Nephron (organoid): ENCODE data around the gene OTUD6A.

Experiments used
- H3K27ac Mint-ChIP-seq, 3 experiments: 2 replicates each; pipeline ENCODE4 v1.8.0; 2020; ENCODE audit warnings: mixed read lengths in 3 of 3, mild to moderate bottlenecking in 2 of 3, moderate library complexity in 1 of 3
- H3K27me3 Mint-ChIP-seq: 2 replicates; pipeline ENCODE4 v1.8.0; 2021; ENCODE audit warnings: low read depth, mild to moderate bottlenecking, moderate library complexity, mixed read lengths
- H3K36me3 Mint-ChIP-seq: 2 replicates; pipeline ENCODE4 v1.8.0; 2020; ENCODE audit warnings: low read depth, mixed read lengths
- H3K4me1 Mint-ChIP-seq: 2 replicates; pipeline ENCODE4 v1.8.0; 2020; ENCODE audit warnings: mixed read lengths
- H3K4me3 Mint-ChIP-seq, 3 experiments: 2 replicates each; pipeline ENCODE4 v1.8.0; 2020; ENCODE audit warnings: mild to moderate bottlenecking in 3 of 3, mixed read lengths in 3 of 3, moderate library complexity in 2 of 3
- H3K9me3 Mint-ChIP-seq: 2 replicates; pipeline ENCODE4 v1.8.0; 2020; ENCODE audit warnings: mixed read lengths
- CTCF ChIP-seq, 3 experiments: fragments of 200-600 bp; sonication (generic); IDR thresholded peaks; one replicate each; pipeline ENCODE4 v1.5.0; 2021; ENCODE audit warnings: antibody characterized with exemption in 3 of 3; ENCODE audit not compliant: unreplicated experiment in 3 of 3

Gene OTUD6A, protein sequence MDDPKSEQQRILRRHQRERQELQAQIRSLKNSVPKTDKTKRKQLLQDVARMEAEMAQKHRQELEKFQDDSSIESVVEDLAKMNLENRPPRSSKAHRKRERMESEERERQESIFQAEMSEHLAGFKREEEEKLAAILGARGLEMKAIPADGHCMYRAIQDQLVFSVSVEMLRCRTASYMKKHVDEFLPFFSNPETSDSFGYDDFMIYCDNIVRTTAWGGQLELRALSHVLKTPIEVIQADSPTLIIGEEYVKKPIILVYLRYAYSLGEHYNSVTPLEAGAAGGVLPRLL

DNA sequence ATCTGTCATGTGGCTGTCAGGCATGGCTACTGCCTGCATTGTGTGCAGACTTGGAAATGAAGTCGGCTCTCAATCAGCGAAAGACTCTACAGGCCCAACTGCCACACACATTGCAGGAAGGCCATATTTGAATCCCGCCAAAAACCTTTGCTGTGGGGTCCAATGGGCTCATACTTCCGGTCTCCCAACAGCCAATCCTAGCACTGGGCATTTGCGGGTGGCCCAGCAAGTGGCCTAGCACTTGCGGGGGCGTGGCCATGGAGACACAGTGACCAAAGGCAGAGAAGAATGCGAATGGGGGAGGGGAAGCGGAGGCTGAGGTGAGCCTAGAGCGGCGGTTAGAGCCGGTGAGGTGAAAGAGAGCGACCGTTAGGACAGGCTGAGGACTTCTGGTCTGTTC lies at the start of gene OTUD6A:
Gene OTUD6A, plus strand, starts transcription at position 382 of the 400 bp plus-strand sequence. CDS start 68 bp downstream, outside the sequence.
- Mint-ChIP-seq H3K4me3 (no peak within 1 kb of the TSS), H3K36me3 (no peaks in the 10 kb centered on the region), H3K4me1 (no peaks in the 10 kb centered on the region), H3K9me3 (peaks cover 10% of the 10 kb centered on the region), H3K27me3 (peaks cover under 1% of the 10 kb centered on the region), H3K27ac (no peak within 1 kb of the TSS)
- TF ChIP-seq CTCF (IDR thresholded peaks at IDR 0.05; ENCODE audit: unreplicated experiment in 3 of 3): no peak

DNA sequence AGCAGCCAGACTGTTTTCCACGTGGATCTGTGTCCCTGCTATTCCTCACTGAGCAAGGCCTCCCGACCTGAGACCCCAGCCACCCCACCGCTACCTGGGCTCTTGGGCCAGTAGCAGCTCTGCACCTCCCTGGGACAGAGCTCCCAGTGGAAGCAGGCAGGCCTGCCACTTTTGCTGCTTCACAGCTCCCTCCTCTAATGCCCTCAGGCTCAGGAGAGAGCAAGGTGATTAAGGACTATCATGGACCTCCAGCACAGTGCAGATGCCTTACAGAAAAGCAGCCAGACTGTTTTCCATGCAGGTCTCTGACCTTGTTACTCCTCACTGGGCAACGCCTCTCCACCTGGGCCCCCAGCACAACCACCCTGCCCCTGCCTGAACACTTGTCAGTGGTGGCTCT lies 49.5 kb upstream of the OTUD6A start:
- H3K9me3 Mint-ChIP-seq: peaks cover 18% of the 10 kb centered on the region
- peaks cover 6% of the 10 kb centered on the region for H3K4me1 Mint-ChIP-seq
- H3K36me3 Mint-ChIP-seq: no peaks in the 10 kb centered on the region
- H3K4me3 Mint-ChIP-seq: no peak overlapping the region
- no peak for TF ChIP-seq CTCF (IDR thresholded peaks at IDR 0.05; ENCODE audit: unreplicated experiment in 3 of 3)
- no peak overlapping the region for H3K27ac Mint-ChIP-seq
- H3K27me3 Mint-ChIP-seq: peaks cover 3% of the 10 kb centered on the region

DNA sequence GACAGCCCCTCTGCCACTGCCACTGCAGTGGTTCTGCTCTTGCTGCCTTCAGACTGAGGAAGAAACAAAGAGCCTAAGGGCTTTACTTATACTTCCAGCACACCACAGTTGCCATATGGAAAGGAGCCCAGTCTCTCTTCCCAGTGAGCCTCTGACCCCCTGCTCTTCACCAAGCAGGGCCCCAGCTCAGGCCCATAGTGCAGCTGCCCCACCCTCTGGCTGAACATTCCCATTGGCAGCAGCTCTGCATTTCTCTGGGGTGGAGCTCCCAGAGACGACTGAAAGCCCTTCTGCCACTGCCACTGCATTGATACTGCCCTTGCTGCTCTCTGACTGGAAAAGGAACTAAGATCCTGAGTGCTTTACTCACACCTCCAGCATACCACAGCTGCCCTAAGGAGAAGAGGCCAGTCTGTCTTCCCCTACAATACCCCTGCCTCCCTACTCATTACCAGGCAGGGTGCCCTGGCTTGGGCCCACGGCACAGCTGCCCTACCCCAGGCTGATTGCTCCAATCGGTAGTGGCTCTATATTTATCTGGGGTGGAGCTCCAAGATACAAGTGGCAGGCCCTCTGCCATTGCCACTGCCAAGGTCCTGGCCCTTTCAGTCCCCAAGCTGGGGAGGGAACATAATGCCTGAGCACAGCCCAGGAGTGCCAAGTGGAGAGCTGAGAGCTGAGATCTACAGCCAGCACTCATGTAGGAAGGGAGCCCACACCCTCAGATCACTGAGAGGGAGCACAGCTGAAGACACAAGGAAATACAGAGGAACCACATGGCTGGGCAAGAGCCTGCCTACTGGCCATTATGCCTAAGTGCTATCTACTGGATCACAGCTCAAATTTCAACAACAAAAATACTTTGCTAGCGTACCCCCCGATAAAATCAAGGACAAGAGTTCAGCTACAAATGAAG lies 48.5 kb upstream of the OTUD6A start:
- peaks cover 3% of the 10 kb centered on the region for H3K27me3 Mint-ChIP-seq
- H3K9me3 Mint-ChIP-seq: peaks cover 21% of the 10 kb centered on the region
- H3K4me3 Mint-ChIP-seq: no peak overlapping the region
- H3K4me1 Mint-ChIP-seq: peaks cover 6% of the 10 kb centered on the region
- no peaks in the 10 kb centered on the region for H3K36me3 Mint-ChIP-seq
- peak overlapping the region in 1 of 3 experiments; percentile 46 for H3K27ac Mint-ChIP-seq
- TF ChIP-seq CTCF (IDR thresholded peaks at IDR 0.05; ENCODE audit: unreplicated experiment in 3 of 3): no peak

GRCh38 chrX:70016513-70016912 lies 45.7 kb upstream of the OTUD6A start:
- H3K27ac Mint-ChIP-seq: no peak overlapping the region
- H3K36me3 Mint-ChIP-seq: no peaks in the 10 kb centered on the region
- TF ChIP-seq CTCF (IDR thresholded peaks at IDR 0.05; ENCODE audit: unreplicated experiment in 3 of 3): no peak

DNA sequence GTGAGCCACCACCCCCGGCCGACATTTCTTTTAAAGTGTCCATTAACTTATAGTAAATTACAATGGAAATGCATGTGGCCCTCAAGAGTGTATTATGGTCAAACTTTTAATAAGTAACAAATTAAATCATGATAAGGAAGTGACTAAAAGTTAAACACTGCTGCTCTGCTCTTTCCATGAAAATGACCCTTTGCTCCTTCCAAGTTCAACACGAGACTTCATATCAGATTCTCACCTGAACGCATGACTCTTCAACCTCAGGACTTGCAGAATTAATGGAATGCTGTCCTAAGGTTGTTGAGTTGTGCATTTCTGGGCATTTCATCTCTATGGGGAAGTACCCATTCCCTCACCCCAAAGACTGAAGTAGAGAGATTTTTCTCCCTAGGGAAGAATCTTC lies 39.6 kb upstream of the OTUD6A start:
- peaks cover 5% of the 10 kb centered on the region for H3K9me3 Mint-ChIP-seq
- H3K4me3 Mint-ChIP-seq: no peak overlapping the region
- H3K27ac Mint-ChIP-seq: no peak overlapping the region
- no peak for TF ChIP-seq CTCF (IDR thresholded peaks at IDR 0.05; ENCODE audit: unreplicated experiment in 3 of 3)
- H3K36me3 Mint-ChIP-seq: no peaks in the 10 kb centered on the region
- no peaks in the 10 kb centered on the region for H3K27me3 Mint-ChIP-seq
- peaks cover 15% of the 10 kb centered on the region for H3K4me1 Mint-ChIP-seq

More at GRCh38 chrX:70016513-70016912, 45.7 kb upstream of the OTUD6A start:
- Mint-ChIP-seq H3K4me1 (peaks cover 6% of the 10 kb centered on the region), H3K27me3 (peaks cover 3% of the 10 kb centered on the region), H3K9me3 (peaks cover 21% of the 10 kb centered on the region), H3K4me3 (no peak overlapping the region)
